C4-2B (cell line): Measurements from ENCODE around the gene SLC37A3.

Experiments used
- H3K27ac ChIP-seq: fragments of 450-650 bp; 2 replicates; pipeline ENCODE4 v1.5.1; 2017
- ZFX ChIP-seq: fragments of 450-650 bp; IDR thresholded peaks from 2 replicates; pipeline ENCODE4 v1.6.1; 2017
- TF ChIP-seq, protein P1 (sequence below): fragments of 450-650 bp; conservative IDR thresholded peaks from 2 replicates; pipeline ENCODE4 v1.5.1; 2017; ENCODE audit warnings: mild to moderate bottlenecking

Gene SLC37A3

DNA sequence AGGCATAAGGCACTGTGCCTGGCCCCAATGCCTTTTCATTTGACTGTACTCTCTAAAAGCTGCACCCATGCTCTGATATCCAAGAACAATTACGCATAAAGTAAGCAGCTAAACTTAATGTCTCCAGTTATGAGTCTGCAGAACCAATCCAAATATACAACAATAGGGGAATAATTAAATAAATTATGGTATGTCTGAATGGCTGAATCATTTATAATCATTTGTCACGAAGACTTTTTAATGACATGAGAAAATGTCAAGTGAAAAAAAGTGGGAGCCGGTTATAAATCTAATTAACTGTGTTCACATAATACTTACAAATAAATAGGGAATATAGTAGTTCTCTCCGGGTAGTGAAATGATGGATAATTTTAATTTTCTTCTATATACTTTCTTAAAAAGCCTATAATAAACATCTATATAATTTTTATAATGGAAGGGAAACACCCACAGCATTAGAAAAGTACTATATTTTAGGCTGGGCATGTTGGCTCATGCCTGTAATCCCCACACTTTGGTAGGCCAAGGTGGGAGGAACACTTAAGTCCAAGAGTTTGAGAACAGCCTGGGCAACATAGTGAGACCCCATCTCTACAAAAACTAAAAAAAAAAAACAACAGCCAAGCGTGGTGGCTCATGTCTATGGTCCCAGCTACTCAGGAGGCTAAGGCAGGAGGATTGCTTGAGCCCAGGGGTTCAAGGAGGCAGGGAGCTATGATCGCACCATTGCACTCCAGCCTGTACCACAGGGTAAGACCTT, 14.2 kb downstream of the SLC37A3 start:
- H3K27ac ChIP-seq = no peak overlapping the region
- no peak for TF ChIP-seq ZFX
- TF ChIP-seq, protein P1, sequence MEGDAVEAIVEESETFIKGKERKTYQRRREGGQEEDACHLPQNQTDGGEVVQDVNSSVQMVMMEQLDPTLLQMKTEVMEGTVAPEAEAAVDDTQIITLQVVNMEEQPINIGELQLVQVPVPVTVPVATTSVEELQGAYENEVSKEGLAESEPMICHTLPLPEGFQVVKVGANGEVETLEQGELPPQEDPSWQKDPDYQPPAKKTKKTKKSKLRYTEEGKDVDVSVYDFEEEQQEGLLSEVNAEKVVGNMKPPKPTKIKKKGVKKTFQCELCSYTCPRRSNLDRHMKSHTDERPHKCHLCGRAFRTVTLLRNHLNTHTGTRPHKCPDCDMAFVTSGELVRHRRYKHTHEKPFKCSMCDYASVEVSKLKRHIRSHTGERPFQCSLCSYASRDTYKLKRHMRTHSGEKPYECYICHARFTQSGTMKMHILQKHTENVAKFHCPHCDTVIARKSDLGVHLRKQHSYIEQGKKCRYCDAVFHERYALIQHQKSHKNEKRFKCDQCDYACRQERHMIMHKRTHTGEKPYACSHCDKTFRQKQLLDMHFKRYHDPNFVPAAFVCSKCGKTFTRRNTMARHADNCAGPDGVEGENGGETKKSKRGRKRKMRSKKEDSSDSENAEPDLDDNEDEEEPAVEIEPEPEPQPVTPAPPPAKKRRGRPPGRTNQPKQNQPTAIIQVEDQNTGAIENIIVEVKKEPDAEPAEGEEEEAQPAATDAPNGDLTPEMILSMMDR = no peak

DNA sequence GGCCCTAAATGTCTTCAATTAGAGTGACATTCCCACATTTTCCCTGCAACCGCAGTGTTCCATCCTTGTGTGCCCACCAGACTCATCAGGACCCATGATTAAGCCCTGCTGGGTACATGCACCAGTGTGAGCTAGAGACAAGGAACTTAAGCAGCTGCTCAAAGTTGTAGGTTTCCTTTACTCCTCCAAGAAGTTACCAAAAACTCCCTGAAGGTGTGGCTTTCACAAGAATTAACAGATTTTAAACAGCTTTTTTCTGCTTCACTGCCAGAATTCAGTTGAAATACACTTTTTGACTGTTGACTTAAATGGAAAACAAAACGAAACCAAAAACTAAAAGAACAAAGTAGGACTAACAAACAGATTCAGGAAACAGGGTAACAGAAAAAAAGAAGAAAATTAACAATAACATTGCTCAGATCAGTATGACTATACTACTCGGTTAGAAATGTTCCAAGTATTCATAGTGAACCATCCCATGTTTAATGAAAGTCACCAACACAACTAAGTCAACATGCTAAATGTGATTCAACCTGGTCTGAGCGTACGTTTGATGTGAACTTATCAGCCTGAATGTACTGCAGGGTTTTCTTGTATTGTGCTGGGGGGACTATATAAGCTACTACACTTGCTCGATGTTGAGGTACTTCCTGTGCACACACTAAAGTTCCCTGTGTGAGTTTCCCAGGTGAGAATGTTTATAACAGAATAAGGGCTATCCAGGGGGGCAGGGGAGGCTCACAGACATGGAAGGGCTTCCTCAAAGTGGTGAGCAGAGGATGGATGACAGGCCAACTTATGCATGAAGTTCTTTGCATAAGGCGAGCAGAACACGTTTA, 22.2 kb downstream of the SLC37A3 start:
- H3K27ac ChIP-seq = no peak overlapping the region
- TF ChIP-seq, protein P1 = no peak
- no peak for TF ChIP-seq ZFX

DNA sequence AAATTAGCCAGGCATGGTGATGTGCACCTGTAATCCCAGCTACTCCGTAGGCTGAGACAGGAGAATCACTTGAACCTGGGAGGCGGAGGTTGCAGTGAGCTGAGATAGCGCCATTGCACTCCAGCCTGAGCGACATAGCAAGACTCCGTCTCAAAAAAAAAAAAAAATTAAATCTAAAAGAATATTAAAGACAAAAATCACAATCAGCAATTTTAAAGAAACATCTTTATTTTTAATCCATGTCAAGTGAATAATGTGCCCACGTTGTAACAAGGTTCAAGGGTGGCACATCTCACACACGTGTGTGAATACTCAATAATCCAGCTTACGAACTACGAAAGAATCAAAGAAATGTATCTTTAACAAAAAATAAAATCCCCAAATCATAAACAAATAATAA, 23.0 kb downstream of the SLC37A3 start:
- no peak for TF ChIP-seq ZFX
- H3K27ac ChIP-seq = no peak overlapping the region

DNA sequence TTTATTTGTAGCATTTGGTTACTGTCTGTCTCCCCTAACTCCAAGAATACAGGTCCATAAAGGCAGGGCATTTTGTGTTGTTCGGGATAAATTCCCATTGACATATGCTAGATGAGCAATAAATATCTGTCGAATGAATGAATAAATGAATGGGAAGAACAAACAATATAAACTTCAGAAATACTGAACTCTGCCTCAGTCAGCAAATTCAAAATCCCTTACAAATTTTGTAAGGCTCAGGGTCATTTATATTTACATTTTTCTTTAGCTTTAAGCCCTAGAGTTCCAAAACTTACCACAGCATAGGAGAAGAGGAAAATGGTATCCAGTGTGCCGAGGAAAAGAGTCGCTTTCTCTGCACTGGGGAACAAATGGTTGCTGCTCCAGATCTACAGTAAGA, 29.0 kb downstream of the SLC37A3 start:
- H3K27ac ChIP-seq = no peak overlapping the region
- TF ChIP-seq ZFX = no peak
- TF ChIP-seq, protein P1 = no peak

DNA sequence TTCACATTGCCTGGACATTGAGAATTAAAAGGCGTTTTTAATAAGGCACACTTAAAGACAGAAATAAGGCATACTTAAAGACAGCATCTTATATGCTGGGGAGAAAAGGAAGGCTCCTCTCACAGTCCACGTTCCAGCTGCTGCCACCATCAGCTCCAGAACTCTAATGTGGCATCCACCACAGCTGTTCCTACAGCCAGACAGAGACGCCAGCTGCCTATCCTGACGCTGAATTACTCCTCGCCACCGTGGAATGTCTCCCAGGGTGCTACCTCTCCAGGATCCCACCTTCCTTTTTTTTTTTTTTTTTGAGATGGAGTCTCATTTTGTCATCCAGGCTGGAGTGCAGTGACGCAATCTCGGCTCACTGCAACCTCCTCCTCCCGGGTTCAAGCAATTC, 30.8 kb downstream of the SLC37A3 start:
- TF ChIP-seq ZFX = no peak
- TF ChIP-seq, protein P1 = no peak

DNA sequence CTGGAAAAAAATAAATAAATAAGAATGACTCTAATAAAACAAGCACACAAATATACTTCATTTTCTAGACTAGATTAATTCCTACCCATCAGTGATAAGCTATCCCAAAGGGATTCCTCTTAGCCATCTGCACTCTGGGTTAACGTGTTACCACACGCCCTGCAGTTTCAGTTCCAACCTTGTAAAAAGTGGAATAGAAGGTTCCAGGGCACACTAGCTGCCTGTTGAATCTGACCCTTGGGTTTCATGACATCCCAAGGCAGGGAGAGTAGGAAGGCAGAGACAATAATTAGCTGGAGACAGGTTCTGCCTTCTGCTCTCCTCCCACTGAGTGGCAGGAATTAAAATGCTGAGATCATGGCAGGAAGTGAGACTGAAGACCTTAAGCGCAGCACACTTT, 33.5 kb downstream of the SLC37A3 start:
- TF ChIP-seq, protein P1 = no peak
- no peak for TF ChIP-seq ZFX
- H3K27ac ChIP-seq = no peak overlapping the region

More for the DNA sequence above, 30.8 kb downstream of the SLC37A3 start:
- no peak overlapping the region for H3K27ac ChIP-seq

DNA sequence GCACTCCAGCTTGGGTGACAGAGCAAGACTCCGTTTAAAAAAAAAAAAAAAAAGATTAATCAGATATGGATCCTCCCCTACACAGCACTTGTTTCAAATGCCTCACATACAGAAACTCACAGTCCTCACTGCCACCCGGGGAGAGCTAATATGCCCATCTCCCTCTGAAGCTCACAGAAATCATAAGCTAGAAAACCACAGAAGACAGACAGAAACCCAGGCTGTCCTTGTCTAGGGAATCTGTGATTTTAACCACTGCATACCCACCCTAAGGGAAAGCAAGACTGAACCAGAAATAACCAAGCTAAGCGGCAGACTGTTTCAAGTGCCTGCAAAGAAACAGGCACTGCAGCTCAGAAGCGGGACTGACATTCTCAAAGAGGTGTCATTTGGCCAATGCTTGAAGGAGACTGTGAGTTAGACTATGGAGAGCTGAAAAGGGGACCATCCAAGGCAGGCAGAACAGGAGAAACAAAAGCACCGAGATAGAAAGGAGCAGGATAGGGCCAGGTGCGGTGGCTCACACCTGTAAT, 37.6 kb downstream of the SLC37A3 start:
- H3K27ac ChIP-seq = no peak overlapping the region
- TF ChIP-seq ZFX = no peak
- TF ChIP-seq, protein P1 = no peak
